Measurements from ENCODE around the gene HOXA7.

DNA sequence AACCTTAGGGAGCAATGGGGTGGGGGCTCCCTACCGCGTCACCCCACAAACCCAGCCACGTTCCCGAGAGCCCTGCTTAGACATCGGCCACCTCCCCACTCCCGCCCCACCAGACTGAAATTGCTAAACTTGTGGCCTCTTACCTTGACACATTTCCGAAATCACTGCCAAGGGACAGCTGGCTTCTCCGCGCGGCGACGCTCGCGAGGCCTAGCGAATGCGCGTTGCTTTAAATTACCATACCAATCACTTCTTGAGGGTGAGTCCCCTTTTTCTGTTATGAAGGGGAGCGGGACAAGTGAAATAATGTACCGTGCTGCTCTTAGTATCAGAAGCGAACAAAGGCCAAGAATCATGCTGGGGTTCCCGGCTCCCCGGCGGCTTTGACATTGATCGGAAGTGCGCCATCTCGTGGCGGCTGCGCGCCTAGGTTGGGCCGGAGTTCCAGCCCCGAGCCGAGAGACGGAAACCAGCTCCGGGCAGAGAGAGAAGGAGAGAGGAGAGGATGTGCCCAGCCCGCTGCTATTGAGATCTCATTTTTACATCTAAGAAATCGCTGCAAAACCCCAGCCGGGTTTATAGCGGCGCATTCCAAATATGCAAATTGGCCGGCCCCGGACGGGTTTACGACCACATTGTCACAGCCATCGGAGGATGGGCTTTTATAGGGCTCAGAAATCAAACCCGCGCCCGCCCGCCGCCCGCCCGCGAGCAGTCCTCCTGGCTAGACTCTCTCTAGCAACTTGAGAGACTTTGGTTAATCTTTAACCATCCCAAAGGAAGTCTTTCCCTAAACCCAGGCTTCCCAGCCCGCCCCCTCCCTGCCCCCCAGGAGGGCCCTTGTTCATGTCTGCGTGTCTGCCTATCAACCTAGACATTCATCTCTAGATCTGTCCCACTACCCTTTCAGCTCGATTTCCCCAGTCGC is 23.3 kb upstream of the HOXA7 start:
- TF ChIP-seq ZNF274 (IDR thresholded peaks at IDR 0.05; ENCODE audit: low read depth, low read length): no peak
- TF ChIP-seq YY1 (IDR thresholded peaks at IDR 0.05; ENCODE audit: insufficient read depth, insufficient read length): no peak
- peak; percentile 98 for TF ChIP-seq SUZ12 (IDR thresholded peaks at IDR 0.05; ENCODE audit: extremely low read depth, insufficient read depth, insufficient read length)

All from NT2/D1 (cell line).